Measurements from ENCODE around the gene PLSCR1. TPM values are rescaled to one million over a fixed set of nuclear protein-coding genes. Genes with fewer than 3 reads are reported as not detected.

PLSCR1 gene
- total RNA-seq, 1 experiment from 2014 or later, result 48.9 TPM

- Histone ChIP-seq H3K27me3 (ENCODE audit: insufficient read depth, low read length) (no peaks in the 10 kb centered on the region), H2AK5ac (ENCODE audit: insufficient read length, low read length) (no peak overlapping the region), H3K27ac (ENCODE audit: insufficient read length, low read depth, low read length) (no peak overlapping the region), H2BK20ac (ENCODE audit: low read depth, low read length, poor library complexity, severe bottlenecking) (no peak overlapping the region), H3K79me2 (ENCODE audit: insufficient read depth, low read length) (no peaks in the 10 kb centered on the region), H4K20me1 (ENCODE audit: control insufficient read depth, insufficient read depth, insufficient read length) (no peaks in the 10 kb centered on the region), H3K9me3 (ENCODE audit: control insufficient read depth, low read depth, low read length) (no peaks in the 10 kb centered on the region), H3K79me1 (ENCODE audit: insufficient read depth, low read depth, low read length, poor library complexity, severe bottlenecking) (no peaks in the 10 kb centered on the region), H3K56ac (ENCODE audit: insufficient read length, low read depth, low read length) (no peak overlapping the region), H3K4ac (ENCODE audit: low read depth, low read length) (no peak overlapping the region), H4K91ac (ENCODE audit: insufficient read length, low read depth, low read length) (no peak overlapping the region), H4K5ac (ENCODE audit: insufficient read length, low read depth, low read length) (no peak overlapping the region), H4K8ac (replicated peaks; ENCODE audit: insufficient read length, low read depth, low read length) (no peak overlapping the region), H3K4me2 (ENCODE audit: insufficient read depth, insufficient read length, low read length) (no peak overlapping the region), H3K23me2 (ENCODE audit: insufficient read length, low read depth, low read length, poor library complexity, severe bottlenecking) (no peaks in the 10 kb centered on the region), H2BK5ac (ENCODE audit: insufficient read length, low read length) (no peak overlapping the region), H3K4me1 (ENCODE audit: insufficient read depth, low read length) (no peaks in the 10 kb centered on the region; the same call in 1 of the 2 replicates), H2BK120ac (ENCODE audit: low read depth, low read length, poor library complexity, severe bottlenecking) (no peak overlapping the region), H2BK15ac (ENCODE audit: low read depth, low read length) (no peak overlapping the region), H3T11ph (ENCODE audit: low read length) (no peak overlapping the region), H3K18ac (ENCODE audit: insufficient read length, low read depth, low read length) (no peak overlapping the region), H2BK12ac (ENCODE audit: insufficient read length, low read depth, low read length) (no peak overlapping the region), H3K9ac (ENCODE audit: extremely low read depth, insufficient read length, low read length) (no peak overlapping the region), H3K23ac (ENCODE audit: insufficient read length, low read depth, low read length) (no peak overlapping the region), H2AFZ (ENCODE audit: low read length) (no peak overlapping the region), H3K14ac (ENCODE audit: insufficient read depth, low read length) (no peak overlapping the region)
- no peaks in the 10 kb centered on the region for H3K27me3 Mint-ChIP-seq (ENCODE audit: low read depth)
- H3K4me1 Mint-ChIP-seq, result peaks cover 38 to 39% of the 10 kb centered on the region in 2 experiments
- no peak for TF ChIP-seq CTCF (conservative IDR thresholded peaks at IDR 0.05)
- H3K9me3 Mint-ChIP-seq, result peaks cover 8 to 10% of the 10 kb centered on the region in 2 experiments; a peak in 3 of 5 replicates
- no peak overlapping the region for H3K27ac Mint-ChIP-seq
- H3K4me3 Mint-ChIP-seq, result no peak overlapping the region
- no peak for DNase-seq
- H3K36me3 Mint-ChIP-seq (ENCODE audit: insufficient read depth in 1 of 3, low read depth in 3 of 3), result peaks cover 0 to 12% (median 2%) of the 10 kb centered on the region in 3 experiments; a peak in 4 of 7 replicates
Measured at GRCh38 chr3:146501752-146502151, 42.7 kb downstream of the PLSCR1 start.

Data from H9 (cell line).